Uterus (tissue), 2 donors: ENCODE results near the gene RNPC3.

Experiments
- POLR2A ChIP-seq, 2 donors: fragments of 450-650 bp; IDR thresholded peaks; one replicate each; pipeline ENCODE4 v1.6.1; 2016; ENCODE audit warnings: antibody characterized with exemption in 2 of 2, mild to moderate bottlenecking in 1 of 2, moderate library complexity in 1 of 2
- TF ChIP-seq, protein P1 (sequence below), 4 experiments: fragments of 200-600 bp in 2 of 4; fragments of 450-650 bp in 2 of 4; sonication (generic) in 2 of 4; IDR thresholded peaks; one replicate each; pipeline ENCODE4 v1.5.1; 2016 to 2019; ENCODE audit warnings: antibody characterized with exemption in 4 of 4, mild to moderate bottlenecking in 2 of 4, moderate library complexity in 1 of 4

GRCh38 chr1:103520822-103521221, 4.7 kb upstream of the RNPC3 start:
- TF ChIP-seq, protein P1, sequence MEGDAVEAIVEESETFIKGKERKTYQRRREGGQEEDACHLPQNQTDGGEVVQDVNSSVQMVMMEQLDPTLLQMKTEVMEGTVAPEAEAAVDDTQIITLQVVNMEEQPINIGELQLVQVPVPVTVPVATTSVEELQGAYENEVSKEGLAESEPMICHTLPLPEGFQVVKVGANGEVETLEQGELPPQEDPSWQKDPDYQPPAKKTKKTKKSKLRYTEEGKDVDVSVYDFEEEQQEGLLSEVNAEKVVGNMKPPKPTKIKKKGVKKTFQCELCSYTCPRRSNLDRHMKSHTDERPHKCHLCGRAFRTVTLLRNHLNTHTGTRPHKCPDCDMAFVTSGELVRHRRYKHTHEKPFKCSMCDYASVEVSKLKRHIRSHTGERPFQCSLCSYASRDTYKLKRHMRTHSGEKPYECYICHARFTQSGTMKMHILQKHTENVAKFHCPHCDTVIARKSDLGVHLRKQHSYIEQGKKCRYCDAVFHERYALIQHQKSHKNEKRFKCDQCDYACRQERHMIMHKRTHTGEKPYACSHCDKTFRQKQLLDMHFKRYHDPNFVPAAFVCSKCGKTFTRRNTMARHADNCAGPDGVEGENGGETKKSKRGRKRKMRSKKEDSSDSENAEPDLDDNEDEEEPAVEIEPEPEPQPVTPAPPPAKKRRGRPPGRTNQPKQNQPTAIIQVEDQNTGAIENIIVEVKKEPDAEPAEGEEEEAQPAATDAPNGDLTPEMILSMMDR (IDR thresholded peaks at IDR 0.05), result no peak
- no peak for TF ChIP-seq POLR2A (IDR thresholded peaks at IDR 0.05)
